Chondrocyte (in vitro differentiated cells): Measurements from ENCODE around the gene FAM20C. TPM values are rescaled to one million over a fixed set of nuclear protein-coding genes. Genes with fewer than 3 reads are reported as not detected.

Experiments used
- DNase-seq: peaks from one replicate; pipeline ENCODE4 v3.0.0; 2021; ENCODE audit warnings: mixed read lengths, low spot score
- H3K27ac Mint-ChIP-seq: one replicate; pipeline ENCODE4 v1.8.0; 2021; ENCODE audit warnings: mild to moderate bottlenecking, moderate library complexity, mixed read lengths; ENCODE audit not compliant: unreplicated experiment
- H3K27me3 Mint-ChIP-seq: 2 replicates; pipeline ENCODE4 v1.8.0; 2021; ENCODE audit warnings: low read depth, mixed read lengths
- H3K36me3 Mint-ChIP-seq: 2 replicates; pipeline ENCODE4 v1.8.0; 2021; ENCODE audit warnings: low read depth, mixed read lengths
- H3K4me1 Mint-ChIP-seq: 2 replicates; pipeline ENCODE4 v1.8.0; 2021; ENCODE audit warnings: low read depth, mild to moderate bottlenecking, mixed read lengths
- H3K4me3 Mint-ChIP-seq: one replicate; pipeline ENCODE4 v1.8.0; 2021; ENCODE audit warnings: mild to moderate bottlenecking, moderate library complexity, mixed read lengths; ENCODE audit not compliant: unreplicated experiment
- H3K9me3 Mint-ChIP-seq: 2 replicates; pipeline ENCODE4 v1.8.0; 2021; ENCODE audit warnings: low read depth, mixed read lengths
- CTCF ChIP-seq: fragments of 200-600 bp; sonication (generic); IDR thresholded peaks from 2 replicates; pipeline ENCODE4 v1.5.0; 2021; ENCODE audit warnings: antibody characterized with exemption, mild to moderate bottlenecking, moderate library complexity
- total RNA-seq: library from RNA; stranded (reverse); gene quantifications from 3 replicates; pipeline ENCODE4 v1.2.1, GENCODE V29; 2021

FAM20C gene
- total RNA-seq, 1 donor from 2014 or later, result 34.4 TPM

- H3K27me3 Mint-ChIP-seq, result no peaks in the 10 kb centered on the region
- no peak overlapping the region for H3K4me3 Mint-ChIP-seq
- TF ChIP-seq CTCF, result no peak
- DNase-seq, result no peak
- no peak overlapping the region for H3K27ac Mint-ChIP-seq
- no peaks in the 10 kb centered on the region for H3K4me1 Mint-ChIP-seq
- H3K36me3 Mint-ChIP-seq, result peaks cover 29% of the 10 kb centered on the region
- peaks cover 9% of the 10 kb centered on the region for H3K9me3 Mint-ChIP-seq
Measured at GRCh38 chr7:259191-259505, 66.8 kb downstream of the FAM20C start.

GRCh38 chr7:259751-260405 lies 67.5 kb downstream of the FAM20C start:
- peak; percentile 87 for DNase-seq
- Mint-ChIP-seq H3K9me3 (peaks cover 9% of the 10 kb centered on the region), H3K4me1 (no peaks in the 10 kb centered on the region), H3K36me3 (peaks cover 28% of the 10 kb centered on the region), H3K27me3 (no peaks in the 10 kb centered on the region), H3K4me3 (no peak overlapping the region), H3K27ac (no peak overlapping the region)
- TF ChIP-seq CTCF, result no peak

GRCh38 chr7:260441-261281 lies 68.3 kb downstream of the FAM20C start:
- Mint-ChIP-seq H3K27ac (no peak overlapping the region), H3K36me3 (peaks cover 26% of the 10 kb centered on the region), H3K9me3 (peaks cover 9% of the 10 kb centered on the region), H3K27me3 (no peaks in the 10 kb centered on the region), H3K4me1 (no peaks in the 10 kb centered on the region), H3K4me3 (no peak overlapping the region)
- TF ChIP-seq CTCF, result no peak
- DNase-seq, result peak; percentile 87

- Mint-ChIP-seq H3K36me3 (peaks cover 25% of the 10 kb centered on the region), H3K27me3 (no peaks in the 10 kb centered on the region), H3K4me1 (no peaks in the 10 kb centered on the region), H3K27ac (no peak overlapping the region), H3K9me3 (peaks cover 9% of the 10 kb centered on the region), H3K4me3 (no peak overlapping the region)
- DNase-seq, result peak; percentile 85
- TF ChIP-seq CTCF, result no peak
Measured at GRCh38 chr7:261341-262250, 69.2 kb downstream of the FAM20C start.

GRCh38 chr7:262251-262572 lies 69.8 kb downstream of the FAM20C start:
- Mint-ChIP-seq H3K27ac (no peak overlapping the region), H3K9me3 (peaks cover 9% of the 10 kb centered on the region), H3K36me3 (peaks cover 23% of the 10 kb centered on the region), H3K4me1 (no peaks in the 10 kb centered on the region), H3K27me3 (no peaks in the 10 kb centered on the region), H3K4me3 (no peak overlapping the region)
- no peak for DNase-seq
- no peak for TF ChIP-seq CTCF
